Osteocyte (in vitro differentiated cells): ENCODE data around the gene PRSS23. TPM values are rescaled to one million over a fixed set of nuclear protein-coding genes. Genes with fewer than 3 reads are reported as not detected.
A peak's percentile ranks its signal among the peaks of the same experiment; 100 is the strongest.

ENCODE experiments used
- DNase-seq: peaks from one replicate; pipeline ENCODE4 v3.0.0; 2021; ENCODE audit warnings: mixed read lengths; ENCODE audit not compliant: unreplicated experiment; ENCODE audit errors: extremely low spot score
- H3K27ac Mint-ChIP-seq: one replicate; pipeline ENCODE4 v1.8.0; 2021; ENCODE audit warnings: mild to moderate bottlenecking, mixed read lengths; ENCODE audit not compliant: unreplicated experiment
- H3K27me3 Mint-ChIP-seq: one replicate; pipeline ENCODE4 v1.8.0; 2021; ENCODE audit warnings: mixed read lengths; ENCODE audit not compliant: unreplicated experiment
- H3K36me3 Mint-ChIP-seq: one replicate; pipeline ENCODE4 v1.8.0; 2021; ENCODE audit warnings: mixed read lengths; ENCODE audit not compliant: unreplicated experiment
- H3K4me1 Mint-ChIP-seq: one replicate; pipeline ENCODE4 v1.8.0; 2021; ENCODE audit warnings: mixed read lengths; ENCODE audit not compliant: unreplicated experiment
- H3K4me3 Mint-ChIP-seq: one replicate; pipeline ENCODE4 v1.8.0; 2021; ENCODE audit warnings: mild to moderate bottlenecking, moderate library complexity, mixed read lengths; ENCODE audit not compliant: unreplicated experiment
- H3K9me3 Mint-ChIP-seq: one replicate; pipeline ENCODE4 v1.8.0; 2021; ENCODE audit warnings: mixed read lengths; ENCODE audit not compliant: unreplicated experiment
- total RNA-seq: library from RNA; stranded (reverse); gene quantifications from 2 replicates; pipeline ENCODE4 v1.2.1, GENCODE V29; 2021
- TF ChIP-seq, protein P1 (sequence below): fragments of 200-600 bp; sonication (generic); IDR thresholded peaks from 2 replicates; pipeline ENCODE4 v1.5.0; 2021; ENCODE audit warnings: antibody characterized with exemption, mild to moderate bottlenecking, moderate library complexity

PRSS23 gene
- total RNA-seq, 1 donor from 2014 or later, result 545 TPM

DNA sequence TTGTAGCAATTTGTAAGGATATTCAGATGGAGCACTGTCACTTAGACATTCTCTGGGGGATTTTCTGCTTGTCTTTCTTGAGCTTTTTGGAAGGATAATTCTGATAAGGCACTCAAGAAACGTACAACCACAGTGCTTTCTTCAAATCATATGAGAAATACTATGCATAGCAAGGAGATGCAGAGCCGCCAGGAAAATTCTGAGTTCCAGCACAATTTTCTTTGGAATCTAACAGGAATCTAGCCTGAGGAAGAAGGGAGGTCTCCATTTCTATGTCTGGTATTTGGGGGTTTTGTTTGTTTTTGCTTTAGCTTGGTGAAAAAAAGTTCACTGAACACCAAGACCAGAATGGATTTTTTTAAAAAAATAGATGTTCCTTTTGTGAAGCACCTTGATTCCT is 9.9 kb downstream of the PRSS23 start:
- Mint-ChIP-seq H3K27ac (peak overlapping the region; percentile 69), H3K9me3 (no peaks in the 10 kb centered on the region), H3K4me1 (peaks cover 98% of the 10 kb centered on the region), H3K27me3 (no peaks in the 10 kb centered on the region), H3K4me3 (no peak overlapping the region), H3K36me3 (peaks cover 47% of the 10 kb centered on the region)
- DNase-seq, result no peak
- TF ChIP-seq, protein P1, sequence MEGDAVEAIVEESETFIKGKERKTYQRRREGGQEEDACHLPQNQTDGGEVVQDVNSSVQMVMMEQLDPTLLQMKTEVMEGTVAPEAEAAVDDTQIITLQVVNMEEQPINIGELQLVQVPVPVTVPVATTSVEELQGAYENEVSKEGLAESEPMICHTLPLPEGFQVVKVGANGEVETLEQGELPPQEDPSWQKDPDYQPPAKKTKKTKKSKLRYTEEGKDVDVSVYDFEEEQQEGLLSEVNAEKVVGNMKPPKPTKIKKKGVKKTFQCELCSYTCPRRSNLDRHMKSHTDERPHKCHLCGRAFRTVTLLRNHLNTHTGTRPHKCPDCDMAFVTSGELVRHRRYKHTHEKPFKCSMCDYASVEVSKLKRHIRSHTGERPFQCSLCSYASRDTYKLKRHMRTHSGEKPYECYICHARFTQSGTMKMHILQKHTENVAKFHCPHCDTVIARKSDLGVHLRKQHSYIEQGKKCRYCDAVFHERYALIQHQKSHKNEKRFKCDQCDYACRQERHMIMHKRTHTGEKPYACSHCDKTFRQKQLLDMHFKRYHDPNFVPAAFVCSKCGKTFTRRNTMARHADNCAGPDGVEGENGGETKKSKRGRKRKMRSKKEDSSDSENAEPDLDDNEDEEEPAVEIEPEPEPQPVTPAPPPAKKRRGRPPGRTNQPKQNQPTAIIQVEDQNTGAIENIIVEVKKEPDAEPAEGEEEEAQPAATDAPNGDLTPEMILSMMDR, result no peak

GRCh38 chr11:86811637-86812321 is 11.4 kb downstream of the PRSS23 start:
- Mint-ChIP-seq H3K27me3 (no peaks in the 10 kb centered on the region), H3K4me1 (peaks cover 98% of the 10 kb centered on the region), H3K4me3 (peak overlapping the region; percentile 20), H3K9me3 (no peaks in the 10 kb centered on the region), H3K27ac (peak overlapping the region; percentile 69), H3K36me3 (peaks cover 40% of the 10 kb centered on the region)
- TF ChIP-seq, protein P1, result no peak
- DNase-seq, result no peak

- Mint-ChIP-seq H3K9me3 (no peaks in the 10 kb centered on the region), H3K36me3 (peaks cover 35% of the 10 kb centered on the region), H3K4me1 (peaks cover 98% of the 10 kb centered on the region), H3K4me3 (peak overlapping the region; percentile 20), H3K27ac (peak overlapping the region; percentile 69), H3K27me3 (no peaks in the 10 kb centered on the region)
- DNase-seq, result no peak
- TF ChIP-seq, protein P1, result no peak
These were observed 12.0 kb downstream of the PRSS23 start for GRCh38 chr11:86812322-86812670.

DNA sequence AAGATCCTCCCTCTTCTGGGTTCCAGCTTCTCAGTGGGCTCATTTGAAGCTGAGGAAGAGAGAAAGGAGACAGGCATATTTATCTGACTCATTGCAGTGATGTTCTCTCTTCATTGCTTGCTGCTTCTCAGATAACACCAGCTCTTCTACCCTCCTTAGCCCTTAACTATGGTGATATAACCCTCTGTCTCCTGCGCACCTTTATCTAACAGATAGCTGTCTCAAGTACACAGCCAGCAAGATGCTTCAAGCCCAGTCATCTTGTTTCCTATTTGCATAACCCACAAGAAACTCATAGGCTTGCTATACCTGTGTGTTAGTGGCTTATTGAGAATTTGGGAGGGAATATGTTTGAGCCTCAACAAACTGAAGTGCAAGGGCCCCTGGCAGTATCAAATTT is 12.6 kb downstream of the PRSS23 start:
- DNase-seq, result no peak
- H3K27me3 Mint-ChIP-seq, result no peaks in the 10 kb centered on the region
- no peaks in the 10 kb centered on the region for H3K9me3 Mint-ChIP-seq
- H3K36me3 Mint-ChIP-seq, result peaks cover 30% of the 10 kb centered on the region
- H3K4me3 Mint-ChIP-seq, result no peak overlapping the region
- H3K4me1 Mint-ChIP-seq, result peaks cover 98% of the 10 kb centered on the region
- H3K27ac Mint-ChIP-seq, result peak overlapping the region; percentile 62
- TF ChIP-seq, protein P1, result no peak

DNA sequence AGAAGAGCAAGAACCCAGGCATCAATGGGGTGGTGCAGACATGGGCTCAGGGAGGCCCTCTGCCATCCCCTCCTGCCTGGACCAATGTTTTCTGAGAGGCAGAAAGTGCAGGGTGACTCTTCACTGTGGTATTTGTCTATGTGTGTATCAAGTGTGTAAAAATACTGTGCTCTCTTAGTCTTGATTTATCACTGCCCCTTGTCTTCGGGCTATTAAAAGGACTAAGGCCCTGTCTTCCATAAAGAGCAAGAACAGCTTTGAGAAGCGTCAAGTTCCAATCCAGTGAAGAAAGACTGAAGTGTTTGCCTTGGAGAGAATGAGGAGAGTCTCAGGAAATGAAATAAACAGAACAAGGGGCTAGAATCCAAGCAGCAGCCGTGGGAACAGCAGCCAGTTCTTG is 14.4 kb downstream of the PRSS23 start:
- H3K4me1 Mint-ChIP-seq, result peaks cover 93% of the 10 kb centered on the region
- no peaks in the 10 kb centered on the region for H3K9me3 Mint-ChIP-seq
- no peak overlapping the region for H3K4me3 Mint-ChIP-seq
- TF ChIP-seq, protein P1, result no peak
- DNase-seq, result no peak
- peaks cover 13% of the 10 kb centered on the region for H3K36me3 Mint-ChIP-seq
- no peaks in the 10 kb centered on the region for H3K27me3 Mint-ChIP-seq
- peak overlapping the region; percentile 88 for H3K27ac Mint-ChIP-seq
